HG02642 (cell line): ENCODE measurements around the gene ADARB2.
A peak's percentile ranks its signal among the peaks of the same experiment; 100 is the strongest.

Experiments used
- ATAC-seq: cut with Tn5 transposase; IDR thresholded peaks from one replicate; pipeline ENCODE4 v1.9.1; 2021; ENCODE audit warnings: mild to moderate bottlenecking; ENCODE audit not compliant: unreplicated experiment, poor library complexity

ADARB2 gene

GRCh38 chr10:1665681-1666080 lies 71.6 kb downstream of the ADARB2 start:
- ATAC-seq = no peak

GRCh38 chr10:1665021-1665661 lies 72.2 kb downstream of the ADARB2 start:
- no peak for ATAC-seq

- no peak for ATAC-seq
Measured at GRCh38 chr10:1664333-1664964, 72.9 kb downstream of the ADARB2 start.

GRCh38 chr10:1663226-1663625 lies 74.1 kb downstream of the ADARB2 start:
- ATAC-seq = no peak

- peak; percentile 38 for ATAC-seq
Measured at GRCh38 chr10:1662438-1663025, 74.8 kb downstream of the ADARB2 start.

GRCh38 chr10:1661859-1662437 lies 75.4 kb downstream of the ADARB2 start:
- ATAC-seq = peak; percentile 65

- no peak for ATAC-seq
Measured at GRCh38 chr10:1661416-1661815, 75.9 kb downstream of the ADARB2 start.

GRCh38 chr10:1660815-1661214 lies 76.5 kb downstream of the ADARB2 start:
- ATAC-seq = no peak

GRCh38 chr10:1660386-1660785 lies 76.9 kb downstream of the ADARB2 start:
- no peak for ATAC-seq

GRCh38 chr10:1659221-1659791 lies 78.0 kb downstream of the ADARB2 start:
- ATAC-seq = no peak

GRCh38 chr10:1658658-1659057 lies 78.7 kb downstream of the ADARB2 start:
- no peak for ATAC-seq

GRCh38 chr10:1657479-1657878 lies 79.8 kb downstream of the ADARB2 start:
- ATAC-seq = no peak

GRCh38 chr10:1655367-1655766 lies 82.0 kb downstream of the ADARB2 start:
- ATAC-seq = no peak

- no peak for ATAC-seq
Measured at GRCh38 chr10:1654811-1655356, 82.4 kb downstream of the ADARB2 start.

- ATAC-seq = no peak
Measured at GRCh38 chr10:1654247-1654646, 83.1 kb downstream of the ADARB2 start.

- ATAC-seq = no peak
Measured at GRCh38 chr10:1653321-1653720, 84.0 kb downstream of the ADARB2 start.

GRCh38 chr10:1652151-1652550 lies 85.2 kb downstream of the ADARB2 start:
- no peak for ATAC-seq

GRCh38 chr10:1651270-1651966 lies 85.9 kb downstream of the ADARB2 start:
- no peak for ATAC-seq

- ATAC-seq = no peak
Measured at GRCh38 chr10:1650542-1651269, 86.6 kb downstream of the ADARB2 start.

GRCh38 chr10:1648648-1649047 lies 88.7 kb downstream of the ADARB2 start:
- no peak for ATAC-seq
